Caco-2 (cell line): ENCODE measurements around the gene MPPED2. TPM values are rescaled to one million over a fixed set of nuclear protein-coding genes. Genes with fewer than 3 reads are reported as not detected.

ENCODE experiments used
- BruUV-seq: library from RNA; stranded (reverse); fragments of 400-500 nt; replicated peaks from 2 replicates; lab custom pipeline; 2021; lab: Mats Ljungman, UMichigan
- CTCF ChIA-PET: fragments of 300-600 bp; sonication (Branson Sonifier 250); formaldehyde crosslinking; loops from one replicate; lab custom pipeline; 2022; ENCODE audit warnings: antibody characterized with exemption; lab: Charles Lee
- POLR2A ChIA-PET: fragments of 300-600 bp; sonication (Branson Sonifier 250); formaldehyde crosslinking; loops from one replicate; lab custom pipeline; 2022; ENCODE audit warnings: antibody characterized with exemption; lab: Charles Lee
- DNase-seq, 2 experiments: peaks; one replicate each; pipeline versions ENCODE4 v3.0.0 to v3.0.0-alpha.2; 2020 to 2022
- H3K27me3 ChIP-seq: replicated peaks from 2 replicates; pipeline ENCODE4 v1.6.0; 2011; ENCODE audit warnings: low read length; ENCODE audit not compliant: control insufficient read depth, insufficient read depth
- H3K36me3 ChIP-seq: 2 replicates; pipeline ENCODE4 v1.5.1; 2011; ENCODE audit warnings: low read length; ENCODE audit not compliant: control insufficient read depth, insufficient read depth
- H3K4me1 ChIP-seq: fragments of 250-450 bp; sonication (Bioruptor Pico); 2 replicates; pipeline ENCODE4 v1.5.1; 2020; ENCODE audit warnings: mild to moderate bottlenecking
- H3K4me3 ChIP-seq: 2 replicates; pipeline ENCODE4 v1.5.1; 2011; ENCODE audit warnings: low read depth, mild to moderate bottlenecking, control low read depth, low read length
- H3K9me3 ChIP-seq: fragments of 250-450 bp; sonication (Bioruptor Pico); 2 replicates; pipeline ENCODE4 v1.5.1; 2020; ENCODE audit warnings: mild to moderate bottlenecking, moderate library complexity
- H3K27ac Mint-ChIP-seq: one replicate; pipeline ENCODE4 v1.8.0; 2022; ENCODE audit warnings: mixed read lengths; ENCODE audit not compliant: unreplicated experiment
- H3K27me3 Mint-ChIP-seq: one replicate; pipeline ENCODE4 v1.8.0; 2022; ENCODE audit warnings: mixed read lengths; ENCODE audit not compliant: insufficient read depth, unreplicated experiment
- H3K36me3 Mint-ChIP-seq: one replicate; pipeline ENCODE4 v1.8.0; 2022; ENCODE audit warnings: mild to moderate bottlenecking, mixed read lengths; ENCODE audit not compliant: insufficient read depth, unreplicated experiment
- H3K4me1 Mint-ChIP-seq: one replicate; pipeline ENCODE4 v1.8.0; 2022; ENCODE audit warnings: low read depth, mixed read lengths; ENCODE audit not compliant: unreplicated experiment
- H3K4me3 Mint-ChIP-seq: one replicate; pipeline ENCODE4 v1.8.0; 2022; ENCODE audit warnings: mild to moderate bottlenecking, moderate library complexity, mixed read lengths; ENCODE audit not compliant: unreplicated experiment
- H3K9me3 Mint-ChIP-seq: one replicate; pipeline ENCODE4 v1.8.0; 2022; ENCODE audit warnings: mixed read lengths; ENCODE audit not compliant: unreplicated experiment
- intact Hi-C: fragments of 100-400 bp; cut with micrococcal nuclease; formaldehyde crosslinking; loops from one replicate; pipeline ENCODE4 v1.10.0; 2022; ENCODE audit not compliant: unreplicated experiment
- total RNA-seq: library from RNA; stranded (reverse); gene quantifications from 2 replicates; pipeline ENCODE4 v1.2.3, GENCODE V29; 2022
- TF ChIP-seq, protein P1 (sequence below), 2 experiments: fragments of 200-600 bp in 1 of 2; IDR thresholded peaks; 1 replicate in 1 of 2; 2 replicates in 1 of 2; pipeline versions ENCODE4 v1.5.1 to v1.8.0; 2011 to 2022; ENCODE audit warnings: antibody characterized with exemption in 1 of 2, control low read depth in 1 of 2, inconsistent platforms in 1 of 2, low read depth in 1 of 2, low read length in 1 of 2, mild to moderate bottlenecking in 1 of 2, moderate library complexity in 1 of 2; ENCODE audit not compliant: insufficient read depth in 1 of 2, severe bottlenecking in 1 of 2, unreplicated experiment in 1 of 2

MPPED2 gene
- total RNA-seq, 1 experiment from 2014 or later = not detected

DNA sequence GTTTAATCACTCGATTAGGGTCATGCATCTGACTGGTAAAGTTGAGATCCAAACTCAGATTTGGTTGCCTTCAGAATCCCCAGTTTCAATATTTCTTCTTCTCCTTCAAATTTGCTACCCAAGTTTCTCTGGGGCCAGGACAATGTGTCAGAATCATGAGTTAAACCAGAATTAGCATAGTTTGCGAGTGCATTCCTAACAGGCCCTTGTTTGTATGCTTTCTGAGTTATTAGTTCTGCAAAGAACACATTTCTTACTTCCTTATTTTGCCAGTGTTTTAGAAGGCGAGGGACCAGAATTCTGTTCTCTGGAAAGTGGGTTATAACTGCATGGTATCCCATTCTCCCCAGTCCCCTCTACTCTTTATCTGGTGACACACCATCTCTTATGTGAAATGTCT is 151.3 kb downstream of the MPPED2 start:
- BruUV-seq = no TSS peak
- no peaks in the 10 kb centered on the region for H3K4me1 ChIP-seq
- intact Hi-C loops = no loop called here
- no peak for DNase-seq
- POLR2A ChIA-PET = no interaction called here
- Mint-ChIP-seq H3K27ac (no peak overlapping the region), H3K4me1 (no peaks in the 10 kb centered on the region), H3K27me3 (peaks cover 3% of the 10 kb centered on the region), H3K4me3 (no peak overlapping the region), H3K9me3 (no peaks in the 10 kb centered on the region), H3K36me3 (no peaks in the 10 kb centered on the region)
- no peaks in the 10 kb centered on the region for H3K27me3 ChIP-seq
- no peaks in the 10 kb centered on the region for H3K36me3 ChIP-seq
- no peaks in the 10 kb centered on the region for H3K9me3 ChIP-seq
- no peak overlapping the region for H3K4me3 ChIP-seq
- TF ChIP-seq, protein P1, sequence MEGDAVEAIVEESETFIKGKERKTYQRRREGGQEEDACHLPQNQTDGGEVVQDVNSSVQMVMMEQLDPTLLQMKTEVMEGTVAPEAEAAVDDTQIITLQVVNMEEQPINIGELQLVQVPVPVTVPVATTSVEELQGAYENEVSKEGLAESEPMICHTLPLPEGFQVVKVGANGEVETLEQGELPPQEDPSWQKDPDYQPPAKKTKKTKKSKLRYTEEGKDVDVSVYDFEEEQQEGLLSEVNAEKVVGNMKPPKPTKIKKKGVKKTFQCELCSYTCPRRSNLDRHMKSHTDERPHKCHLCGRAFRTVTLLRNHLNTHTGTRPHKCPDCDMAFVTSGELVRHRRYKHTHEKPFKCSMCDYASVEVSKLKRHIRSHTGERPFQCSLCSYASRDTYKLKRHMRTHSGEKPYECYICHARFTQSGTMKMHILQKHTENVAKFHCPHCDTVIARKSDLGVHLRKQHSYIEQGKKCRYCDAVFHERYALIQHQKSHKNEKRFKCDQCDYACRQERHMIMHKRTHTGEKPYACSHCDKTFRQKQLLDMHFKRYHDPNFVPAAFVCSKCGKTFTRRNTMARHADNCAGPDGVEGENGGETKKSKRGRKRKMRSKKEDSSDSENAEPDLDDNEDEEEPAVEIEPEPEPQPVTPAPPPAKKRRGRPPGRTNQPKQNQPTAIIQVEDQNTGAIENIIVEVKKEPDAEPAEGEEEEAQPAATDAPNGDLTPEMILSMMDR (IDR thresholded peaks at IDR 0.05; ENCODE audit: insufficient read depth in 1 of 2, low read depth in 1 of 2, low read length in 1 of 2, severe bottlenecking in 1 of 2, unreplicated experiment in 1 of 2) = no peak
- CTCF ChIA-PET = no interaction called here

DNA sequence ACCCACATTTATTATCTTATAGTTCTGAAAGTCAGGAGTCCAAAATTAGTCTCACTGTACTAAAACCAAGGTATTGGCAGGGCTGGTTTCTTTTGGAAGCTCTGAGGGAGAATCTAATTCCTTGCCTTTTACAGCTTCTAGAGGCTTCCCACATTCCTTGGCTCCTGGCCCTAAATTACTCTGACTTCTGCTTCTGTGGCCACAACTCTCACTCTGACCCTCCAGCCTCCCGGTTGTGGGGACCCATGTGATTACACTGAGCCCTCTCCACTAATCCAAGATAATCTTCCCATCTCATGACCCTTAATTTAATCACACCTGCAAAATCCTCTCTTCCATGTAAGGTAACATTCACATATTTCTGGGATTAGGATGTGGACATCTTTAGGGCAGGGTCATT is 152.3 kb downstream of the MPPED2 start:
- H3K9me3 Mint-ChIP-seq = no peaks in the 10 kb centered on the region
- TF ChIP-seq, protein P1 (IDR thresholded peaks at IDR 0.05; ENCODE audit: insufficient read depth in 1 of 2, low read depth in 1 of 2, low read length in 1 of 2, severe bottlenecking in 1 of 2, unreplicated experiment in 1 of 2) = no peak
- Histone ChIP-seq H3K9me3 (no peaks in the 10 kb centered on the region), H3K27me3 (no peaks in the 10 kb centered on the region), H3K4me1 (no peaks in the 10 kb centered on the region), H3K4me3 (no peak overlapping the region), H3K36me3 (no peaks in the 10 kb centered on the region)
- H3K36me3 Mint-ChIP-seq = no peaks in the 10 kb centered on the region
- ChIA-PET CTCF (no interaction called here), POLR2A (no interaction called here)
- no peak overlapping the region for H3K4me3 Mint-ChIP-seq
- no peak overlapping the region for H3K27ac Mint-ChIP-seq
- H3K27me3 Mint-ChIP-seq = peaks cover 9% of the 10 kb centered on the region
- intact Hi-C loops = no loop called here
- BruUV-seq = no TSS peak
- no peaks in the 10 kb centered on the region for H3K4me1 Mint-ChIP-seq
- no peak for DNase-seq

DNA sequence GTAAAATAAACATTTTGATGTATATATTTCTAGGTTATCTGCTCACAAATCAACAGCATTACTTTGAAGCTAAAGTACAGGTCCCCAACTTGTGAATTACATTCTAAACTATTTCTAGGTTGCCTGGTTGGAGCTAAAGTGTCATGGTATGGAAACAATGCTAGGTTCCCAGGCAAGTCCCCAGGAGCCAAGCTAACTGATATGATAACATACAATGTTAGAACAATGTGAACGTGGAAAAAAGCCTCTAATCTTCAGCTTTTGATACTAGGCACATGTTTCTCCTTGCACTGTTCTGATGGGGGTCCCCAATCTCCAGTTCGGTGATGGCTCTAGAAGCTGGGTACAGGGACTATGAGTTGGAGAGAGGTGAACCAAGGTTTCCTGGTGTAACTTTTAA is 153.4 kb downstream of the MPPED2 start:
- no peaks in the 10 kb centered on the region for H3K9me3 Mint-ChIP-seq
- no peak for DNase-seq
- Histone ChIP-seq H3K4me1 (no peaks in the 10 kb centered on the region), H3K4me3 (no peak overlapping the region), H3K36me3 (no peaks in the 10 kb centered on the region), H3K9me3 (no peaks in the 10 kb centered on the region), H3K27me3 (no peaks in the 10 kb centered on the region)
- TF ChIP-seq, protein P1 (IDR thresholded peaks at IDR 0.05; ENCODE audit: insufficient read depth in 1 of 2, low read depth in 1 of 2, low read length in 1 of 2, severe bottlenecking in 1 of 2, unreplicated experiment in 1 of 2) = no peak
- POLR2A ChIA-PET = no interaction called here
- H3K4me3 Mint-ChIP-seq = no peak overlapping the region
- H3K4me1 Mint-ChIP-seq = no peaks in the 10 kb centered on the region
- CTCF ChIA-PET = no interaction called here
- no TSS peak for BruUV-seq
- no peaks in the 10 kb centered on the region for H3K36me3 Mint-ChIP-seq
- peaks cover 10% of the 10 kb centered on the region for H3K27me3 Mint-ChIP-seq
- intact Hi-C loops = no loop called here
- H3K27ac Mint-ChIP-seq = no peak overlapping the region
